ACC112 (cell line): Measurements from ENCODE around the gene RRBP1.

Source experiments
- H2AFZ ChIP-seq: fragments of 200-600 bp; sonication (generic); one replicate; pipeline ENCODE4 v1.6.0; 2017; ENCODE audit warnings: antibody characterized with exemption, low read length; ENCODE audit not compliant: unreplicated experiment
- H3K27ac ChIP-seq: fragments of 200-600 bp; sonication (generic); 2 replicates; pipeline ENCODE4 v1.5.1; 2014; ENCODE audit warnings: low read depth, mild to moderate bottlenecking, antibody characterized with exemption, low read length, moderate library complexity
- H3K27me3 ChIP-seq: fragments of 200-600 bp; sonication (generic); 2 replicates; pipeline ENCODE4 v1.6.1; 2014; ENCODE audit warnings: mild to moderate bottlenecking, antibody characterized with exemption, low read length, moderate library complexity, mixed read lengths; ENCODE audit not compliant: insufficient read depth
- H3K36me3 ChIP-seq: fragments of 200-600 bp; sonication (generic); 2 replicates; pipeline ENCODE4 v1.6.1; 2016; ENCODE audit warnings: mild to moderate bottlenecking, antibody characterized with exemption, low read length, moderate library complexity, mixed read lengths; ENCODE audit not compliant: insufficient read depth
- H3K4me1 ChIP-seq: fragments of 200-600 bp; sonication (generic); one replicate; pipeline ENCODE4 v1.6.1; 2016; ENCODE audit warnings: low read length, mixed read lengths; ENCODE audit not compliant: insufficient read depth, unreplicated experiment, control insufficient read depth
- H3K4me3 ChIP-seq: fragments of 200-600 bp; sonication (generic); 2 replicates; pipeline ENCODE4 v1.5.1; 2014; ENCODE audit warnings: mild to moderate bottlenecking, low read depth, low read length
- H3K79me2 ChIP-seq: fragments of 200-600 bp; sonication (generic); one replicate; pipeline ENCODE4 v1.6.0; 2016; ENCODE audit warnings: low read length; ENCODE audit not compliant: control insufficient read depth, unreplicated experiment, insufficient read depth

RRBP1 gene

GRCh38 chr20:17613328-17614175 is 68.5 kb downstream of the RRBP1 start:
- no peak overlapping the region for H3K4me3 ChIP-seq
- peak overlapping the region; percentile 56; the same call in 1 of the 2 replicates for H3K27ac ChIP-seq
- no peak overlapping the region for H2AFZ ChIP-seq
- peaks cover 8% of the 10 kb centered on the region; the same call in 1 of the 2 replicates for H3K36me3 ChIP-seq
- H3K4me1 ChIP-seq, result no peaks in the 10 kb centered on the region
- H3K27me3 ChIP-seq, result no peaks in the 10 kb centered on the region
- H3K79me2 ChIP-seq, result no peaks in the 10 kb centered on the region

GRCh38 chr20:17612992-17613327 is 69.1 kb downstream of the RRBP1 start:
- H3K27me3 ChIP-seq, result no peaks in the 10 kb centered on the region
- no peak overlapping the region for H2AFZ ChIP-seq
- H3K4me3 ChIP-seq, result no peak overlapping the region
- H3K27ac ChIP-seq, result peak overlapping the region; percentile 56; the same call in 1 of the 2 replicates
- H3K79me2 ChIP-seq, result no peaks in the 10 kb centered on the region
- no peaks in the 10 kb centered on the region for H3K4me1 ChIP-seq
- H3K36me3 ChIP-seq, result peaks cover 4% of the 10 kb centered on the region; the same call in 1 of the 2 replicates

- peaks cover 7% of the 10 kb centered on the region; the same call in 1 of the 2 replicates for H3K36me3 ChIP-seq
- H3K27ac ChIP-seq, result peak overlapping the region; percentile 68
- H2AFZ ChIP-seq, result no peak overlapping the region
Observed at GRCh38 chr20:17612287-17612991, 69.6 kb downstream of the RRBP1 start.

GRCh38 chr20:17611540-17612286 is 70.3 kb downstream of the RRBP1 start:
- peaks cover 8% of the 10 kb centered on the region; the same call in 1 of the 2 replicates for H3K36me3 ChIP-seq
- no peaks in the 10 kb centered on the region for H3K27me3 ChIP-seq
- no peak overlapping the region for H2AFZ ChIP-seq
- H3K4me3 ChIP-seq, result no peak overlapping the region
- no peaks in the 10 kb centered on the region for H3K4me1 ChIP-seq
- peak overlapping the region; percentile 68 for H3K27ac ChIP-seq
- no peaks in the 10 kb centered on the region for H3K79me2 ChIP-seq

More at GRCh38 chr20:17612287-17612991, 69.6 kb downstream of the RRBP1 start:
- no peaks in the 10 kb centered on the region for H3K79me2 ChIP-seq
- H3K4me1 ChIP-seq, result no peaks in the 10 kb centered on the region
- no peak overlapping the region for H3K4me3 ChIP-seq
- H3K27me3 ChIP-seq, result no peaks in the 10 kb centered on the region

- Histone ChIP-seq H3K4me1 (no peaks in the 10 kb centered on the region), H2AFZ (no peak overlapping the region), H3K27me3 (no peaks in the 10 kb centered on the region), H3K79me2 (no peaks in the 10 kb centered on the region), H3K36me3 (peaks cover 5% of the 10 kb centered on the region; the same call in 1 of the 2 replicates), H3K4me3 (no peak overlapping the region), H3K27ac (0 out of 2 replicates have a peak overlapping the region, but pooled peaks have one; percentile 68)
Observed at GRCh38 chr20:17611290-17611539, 70.8 kb downstream of the RRBP1 start.

- H3K4me3 ChIP-seq, result no peak overlapping the region
Observed at GRCh38 chr20:17610566-17611289, 71.3 kb downstream of the RRBP1 start.

GRCh38 chr20:17609811-17610377 is 72.1 kb downstream of the RRBP1 start:
- Histone ChIP-seq H3K4me1 (no peaks in the 10 kb centered on the region), H3K27me3 (no peaks in the 10 kb centered on the region), H2AFZ (no peak overlapping the region), H3K4me3 (no peak overlapping the region), H3K36me3 (peaks cover 9% of the 10 kb centered on the region; the same call in 1 of the 2 replicates), H3K27ac (peak overlapping the region; percentile 16; the same call in 1 of the 2 replicates), H3K79me2 (no peaks in the 10 kb centered on the region)

More at GRCh38 chr20:17610566-17611289, 71.3 kb downstream of the RRBP1 start:
- Histone ChIP-seq H3K27me3 (no peaks in the 10 kb centered on the region), H3K4me1 (no peaks in the 10 kb centered on the region), H2AFZ (no peak overlapping the region), H3K79me2 (no peaks in the 10 kb centered on the region), H3K36me3 (peaks cover 7% of the 10 kb centered on the region; the same call in 1 of the 2 replicates), H3K27ac (peak overlapping the region; percentile 16; the same call in 1 of the 2 replicates)

GRCh38 chr20:17608701-17609497 is 73.1 kb downstream of the RRBP1 start:
- H3K27me3 ChIP-seq, result no peaks in the 10 kb centered on the region
- peaks cover 3% of the 10 kb centered on the region for H3K79me2 ChIP-seq
- no peak overlapping the region for H3K27ac ChIP-seq
- H3K36me3 ChIP-seq, result peaks cover 16% of the 10 kb centered on the region; the same call in 1 of the 2 replicates
- H3K4me3 ChIP-seq, result no peak overlapping the region
- no peaks in the 10 kb centered on the region for H3K4me1 ChIP-seq
- H2AFZ ChIP-seq, result no peak overlapping the region

GRCh38 chr20:17606001-17606400 is 76.0 kb downstream of the RRBP1 start:
- H3K27ac ChIP-seq, result no peak overlapping the region
- no peak overlapping the region for H3K4me3 ChIP-seq
- peaks cover 10% of the 10 kb centered on the region for H3K79me2 ChIP-seq
- no peaks in the 10 kb centered on the region for H3K4me1 ChIP-seq
- H3K27me3 ChIP-seq, result no peaks in the 10 kb centered on the region
- H3K36me3 ChIP-seq, result peaks cover 21% of the 10 kb centered on the region
- H2AFZ ChIP-seq, result no peak overlapping the region
